Small intestine (tissue), 7 donors: ENCODE measurements around the gene SIN3A. TPM values are rescaled to one million over a fixed set of nuclear protein-coding genes. Genes with fewer than 3 reads are reported as not detected.

ENCODE experiments used
- DNase-seq, 2 donors: peaks; one replicate each; pipeline versions ENCODE4 v3.0.0 to v3.0.0-alpha.2; 2013
- FAIRE-seq: peaks from 2 replicates; lab custom pipeline; 2012; peaks lifted over from hg19 to GRCh38; lab: Jason Lieb, UNC
- H3K27ac ChIP-seq, 3 donors: one replicate each; pipeline ENCODE4 v1.5.1; 2013; ENCODE audit warnings: low read length in 2 of 3, mild to moderate bottlenecking in 2 of 3, control low read depth in 1 of 3, inconsistent platforms in 1 of 3, low read depth in 1 of 3, moderate library complexity in 1 of 3
- H3K27me3 ChIP-seq, 3 donors: one replicate each; pipeline ENCODE4 v1.6.1; 2013; ENCODE audit warnings: low read length in 3 of 3, inconsistent platforms in 1 of 3; ENCODE audit not compliant: control insufficient read depth in 3 of 3, insufficient read depth in 3 of 3
- H3K36me3 ChIP-seq, 3 donors: one replicate each; pipeline ENCODE4 v1.6.1; 2013; ENCODE audit warnings: low read length in 3 of 3, inconsistent platforms in 1 of 3, low read depth in 1 of 3, mild to moderate bottlenecking in 1 of 3, moderate library complexity in 1 of 3; ENCODE audit not compliant: control insufficient read depth in 3 of 3, insufficient read depth in 2 of 3
- H3K4me1 ChIP-seq, 3 donors: one replicate each; pipeline ENCODE4 v1.6.1; 2013; ENCODE audit warnings: low read length in 2 of 3, inconsistent platforms in 1 of 3, low read depth in 1 of 3, mild to moderate bottlenecking in 1 of 3, moderate library complexity in 1 of 3; ENCODE audit not compliant: control insufficient read depth in 3 of 3, insufficient read depth in 2 of 3
- H3K4me3 ChIP-seq, 3 donors: one replicate each; pipeline ENCODE4 v1.5.1; 2013; ENCODE audit warnings: low read length in 3 of 3, control low read depth in 1 of 3, inconsistent platforms in 1 of 3, low read depth in 1 of 3, mild to moderate bottlenecking in 1 of 3, moderate library complexity in 1 of 3
- H3K9me3 ChIP-seq, 2 donors: one replicate each; pipeline ENCODE4 v1.6.1; 2013; ENCODE audit warnings: low read depth in 1 of 2, low read length in 1 of 2; ENCODE audit not compliant: control insufficient read depth in 2 of 2, insufficient read depth in 1 of 2
- WGBS, 3 donors: extraction: QIAGEN DNeasy Blood & Tissue Kit; methylation state at CpG; one replicate each; pipeline ENCODE4 v1.1.7; 2013; 5-methylcytosine and 5-hydroxymethylcytosine counted together
- polyA plus RNA-seq, 4 donors: library from polyadenylated mRNA; stranded (reverse) in 3 of 4; unstranded in 1 of 4; fragments of 200-250 nt in 3 of 4; fragments of 120-200 nt in 1 of 4; gene quantifications; one replicate each; pipeline versions ENCODE4 v1.2.1 to v1.2.3, GENCODE V29; 2013
- donor health status: healthy with polysubstance abuse.
- donor health status: control.
- donor health status: control.
- donor health status: Bipolar disorder and iron deficiency.
- donor health status: healthy.

The SIN3A gene
- polyA plus RNA-seq, 4 donors, result 7.6 to 36.0 (median 11.9) TPM

GRCh38 chr15:75327005-75327404, 124.5 kb downstream of the SIN3A start:
- no peak for DNase-seq
- FAIRE-seq, result no peak
- 84 to 86% (median 84%) methylated on average over 4 of the region's 4 CpGs for WGBS, 3 donors
- Histone ChIP-seq H3K36me3 (no peaks in the 10 kb centered on the region), H3K9me3 (no peaks in the 10 kb centered on the region), H3K4me3 (no peak overlapping the region), H3K4me1 (peaks cover 0 to 16% (median 0%) of the 10 kb centered on the region in 3 donors), H3K27ac (no peak overlapping the region), H3K27me3 (no peaks in the 10 kb centered on the region)

GRCh38 chr15:75325922-75326321, 125.6 kb downstream of the SIN3A start:
- WGBS, 3 donors, result 92 to 97% (median 95%) methylated on average over 4 of the region's 4 CpGs
- Histone ChIP-seq H3K27me3 (no peaks in the 10 kb centered on the region), H3K36me3 (no peaks in the 10 kb centered on the region), H3K27ac (no peak overlapping the region), H3K4me3 (no peak overlapping the region), H3K4me1 (peaks cover 0 to 16% (median 0%) of the 10 kb centered on the region in 3 donors), H3K9me3 (no peaks in the 10 kb centered on the region)
- DNase-seq, result no peak
- no peak for FAIRE-seq

- DNase-seq (no peak), FAIRE-seq (no peak)
- 88 to 93% (median 91%) methylated on average over 6 of the region's 6 CpGs for WGBS, 3 donors
- no peak overlapping the region for H3K4me3 ChIP-seq
- no peaks in the 10 kb centered on the region for H3K27me3 ChIP-seq
- H3K4me1 ChIP-seq, result peaks cover 0 to 16% (median 0%) of the 10 kb centered on the region in 3 donors
- no peaks in the 10 kb centered on the region for H3K36me3 ChIP-seq
- no peaks in the 10 kb centered on the region for H3K9me3 ChIP-seq
- H3K27ac ChIP-seq, result no peak overlapping the region
These were observed 129.8 kb downstream of the SIN3A start for GRCh38 chr15:75321711-75322110.

Other genes with a start within 250 kb of the SIN3A start
- 10 to 100 TPM in 2 of 4 donors, 1 to 10 TPM in 2; 6.5 to 20.6 (median 11.9) TPM for gene C15orf39, start 249.8 kb downstream of the SIN3A start, polyA plus RNA-seq
- not detected for gene GOLGA6C, start 193.4 kb downstream of the SIN3A start, polyA plus RNA-seq
- gene GOLGA6D, start 168.9 kb downstream of the SIN3A start, polyA plus RNA-seq, result under 1 TPM in 1 of 4 donors, not detected in 3; 0.07 TPM
- gene COMMD4, start 115.6 kb downstream of the SIN3A start, polyA plus RNA-seq, result 100 to 1,000 TPM in 3 of 4 donors, 10 to 100 TPM in 1; 88.1 to 177 (median 114) TPM
- gene NEIL1, start 104.7 kb downstream of the SIN3A start, polyA plus RNA-seq, result 10 to 100 TPM; 18.8 to 63.1 (median 41.7) TPM
- gene MAN2C1, start 83.1 kb downstream of the SIN3A start, polyA plus RNA-seq, result 100 to 1,000 TPM; 109 to 379 (median 172) TPM
- 10 to 100 TPM; 19.7 to 40.2 (median 20.6) TPM for gene PTPN9, start 127.6 kb upstream of the SIN3A start, polyA plus RNA-seq
- gene SNUPN, start 174.0 kb upstream of the SIN3A start, polyA plus RNA-seq, result 10 to 100 TPM; 19.5 to 24.6 (median 21.2) TPM
- gene IMP3, start 188.5 kb upstream of the SIN3A start, polyA plus RNA-seq, result 100 to 1,000 TPM in 1 of 4 donors, 10 to 100 TPM in 3; 76.2 to 139 (median 93.2) TPM
- gene SNX33, start 196.2 kb upstream of the SIN3A start, polyA plus RNA-seq, result 10 to 100 TPM; 11.0 to 19.8 (median 15.2) TPM